PFSK-1 (cell line): ENCODE results near the gene TFAM.

Experiments
- FOXP2 ChIP-seq: optimal IDR thresholded peaks from 2 replicates; pipeline ENCODE3; 2011; ENCODE audit warnings: borderline replicate concordance, control low read depth, inconsistent platforms; ENCODE audit not compliant: insufficient read depth; ENCODE audit errors: extremely low read length, extremely low read depth
- POLR2AphosphoS5 ChIP-seq: IDR thresholded peaks from 2 replicates; pipeline ENCODE4 v1.6.1; 2012; ENCODE audit warnings: low read depth, mild to moderate bottlenecking, control low read depth, low read length, moderate library complexity
- SIN3A ChIP-seq: IDR thresholded peaks from 2 replicates; pipeline ENCODE4 v1.6.1; 2012; ENCODE audit warnings: mild to moderate bottlenecking, low read length, moderate library complexity, borderline replicate concordance; ENCODE audit not compliant: insufficient read depth

DNA sequence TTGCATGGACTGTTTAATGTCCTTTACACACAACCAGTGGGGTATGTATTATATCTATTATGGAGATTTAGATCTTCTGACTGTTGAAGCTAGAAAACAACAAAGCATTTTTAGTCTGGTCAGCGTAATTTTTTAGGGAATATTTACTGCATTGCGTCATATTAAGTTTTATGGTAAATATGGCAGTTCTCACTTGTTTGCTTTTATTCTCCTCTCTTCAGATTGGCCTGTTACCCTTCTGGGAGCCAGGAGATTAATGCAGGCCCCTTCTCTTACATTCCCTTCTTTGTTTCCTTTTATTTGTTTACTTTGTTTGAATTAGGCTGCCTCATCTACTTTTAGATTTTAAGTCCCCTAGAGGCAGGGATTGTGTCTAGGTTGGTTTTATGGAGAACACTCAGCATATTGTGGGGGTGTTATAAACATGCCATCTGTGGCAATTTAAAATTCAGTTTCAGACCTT is 36.6 kb upstream of the TFAM start:
- no peak for TF ChIP-seq POLR2AphosphoS5
- TF ChIP-seq FOXP2: no peak
- TF ChIP-seq SIN3A: no peak
